Activated naive CD4-positive, alpha-beta T cell treated with anti-CD3 and anti-CD28 coated beads, Interleukin-2, amount 10 ng/mL, durations not matched to agents 7 days and 5 days (primary cell): ENCODE measurements around the gene TAX1BP3.

Experiments
- CTCF ChIA-PET: fragments of 350-600 bp; sonication (Branson Sonifier 250); formaldehyde crosslinking; loops from one replicate; lab custom pipeline; 2021; ENCODE audit warnings: antibody characterized with exemption; lab: Charles Lee
- DNase-seq: peaks from one replicate; pipeline ENCODE4 v3.0.0-alpha.2; 2020
- H3K27ac Mint-ChIP-seq: one replicate; pipeline ENCODE4 v1.8.0; 2021; ENCODE audit warnings: mild to moderate bottlenecking, moderate library complexity, mixed read lengths
- H3K27me3 Mint-ChIP-seq: one replicate; pipeline ENCODE4 v1.8.0; 2021; ENCODE audit warnings: mild to moderate bottlenecking, mixed read lengths
- H3K36me3 Mint-ChIP-seq: one replicate; pipeline ENCODE4 v1.8.0; 2021; ENCODE audit warnings: mixed read lengths
- H3K4me1 Mint-ChIP-seq: one replicate; pipeline ENCODE4 v1.8.0; 2021; ENCODE audit warnings: mixed read lengths
- H3K4me3 Mint-ChIP-seq: one replicate; pipeline ENCODE4 v1.8.0; 2021; ENCODE audit warnings: mild to moderate bottlenecking, moderate library complexity, mixed read lengths
- H3K9me3 Mint-ChIP-seq: one replicate; pipeline ENCODE4 v1.8.0; 2021; ENCODE audit warnings: mixed read lengths

TAX1BP3 gene

DNA sequence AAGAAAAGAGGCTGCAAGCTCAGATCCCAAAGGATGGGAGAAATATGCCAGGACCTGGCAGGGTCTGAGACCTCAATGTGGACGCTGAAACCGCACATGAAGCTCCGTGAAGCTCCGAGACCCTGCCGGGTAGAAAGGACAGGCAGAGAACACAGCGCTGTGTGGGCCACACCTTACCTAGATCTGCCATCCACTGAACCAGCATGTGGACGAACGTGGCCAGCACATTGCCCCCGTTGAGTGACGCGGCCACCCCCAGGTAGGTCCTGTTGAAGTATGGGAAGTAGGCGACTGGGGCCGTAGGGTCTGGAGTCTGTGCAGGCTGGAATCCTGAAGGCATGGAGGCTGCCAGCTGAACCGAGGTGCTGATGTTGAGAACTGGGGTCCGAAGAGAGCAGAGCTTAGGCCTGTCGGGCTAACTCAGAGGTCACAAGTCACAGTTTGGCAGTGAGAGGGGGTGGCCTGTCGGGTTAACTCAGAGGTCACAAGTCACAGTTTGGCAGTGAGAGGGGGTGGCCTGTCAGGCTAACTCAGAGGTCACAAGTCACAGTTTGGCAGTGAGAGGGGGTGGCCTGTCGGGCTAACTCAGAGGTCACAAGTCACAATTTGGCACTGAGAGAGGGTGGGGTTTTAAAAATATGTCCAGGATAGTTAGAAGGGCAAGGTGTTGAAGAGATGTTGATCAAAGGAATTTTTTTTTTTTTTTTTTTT, 53.1 kb downstream of the TAX1BP3 start:
- CTCF ChIA-PET: no interaction called here
- H3K9me3 Mint-ChIP-seq: peaks cover 2% of the 10 kb centered on the region
- H3K4me1 Mint-ChIP-seq: no peaks in the 10 kb centered on the region
- no peak overlapping the region for H3K27ac Mint-ChIP-seq
- DNase-seq: no peak
- no peaks in the 10 kb centered on the region for H3K27me3 Mint-ChIP-seq
- peaks cover 50% of the 10 kb centered on the region for H3K36me3 Mint-ChIP-seq
- no peak overlapping the region for H3K4me3 Mint-ChIP-seq

DNA sequence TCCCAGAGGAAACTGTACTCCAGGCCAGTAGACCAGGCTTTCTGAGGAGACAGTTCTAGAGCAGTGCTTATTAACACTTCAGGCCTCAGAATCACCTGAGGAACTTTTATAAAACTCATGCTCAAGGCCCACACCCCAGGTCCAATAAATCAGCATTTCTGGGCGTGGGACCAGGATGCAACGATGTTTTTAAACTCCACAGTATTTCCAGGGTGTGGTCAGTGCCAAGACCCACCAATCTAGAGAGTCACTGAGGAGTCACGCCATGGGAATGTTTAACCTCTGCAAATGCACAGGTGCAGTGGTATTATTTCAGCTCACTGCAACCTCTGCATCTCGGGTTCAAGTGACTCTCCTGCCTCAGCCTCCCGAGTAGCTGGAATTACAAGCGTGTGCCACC, 55.3 kb downstream of the TAX1BP3 start:
- Mint-ChIP-seq H3K27me3 (no peaks in the 10 kb centered on the region), H3K36me3 (peaks cover 40% of the 10 kb centered on the region), H3K27ac (no peak overlapping the region), H3K4me3 (no peak overlapping the region), H3K9me3 (peaks cover 2% of the 10 kb centered on the region), H3K4me1 (no peaks in the 10 kb centered on the region)
- CTCF ChIA-PET: interaction anchor here (1.4 kb wide), 1 partner anchor 10 kb away, joined by 4 read pairs; no protein-coding TSS in a partner anchor
- no peak for DNase-seq
